ENCODE data around the gene TEAD1. TPM values are rescaled to one million over a fixed set of nuclear protein-coding genes. Genes with fewer than 3 reads are reported as not detected.

TEAD1 gene
- total RNA-seq, 1 donor = 176 TPM

- peak; percentile 45 for DNase-seq (ENCODE audit: insufficient read length, low spot score, missing footprints)
- Histone ChIP-seq H3K4me2 (ENCODE audit: insufficient read depth, low read length) (no peak overlapping the region), H3K36me3 (ENCODE audit: insufficient read depth, low read length) (no peaks in the 10 kb centered on the region), H3K9me3 (ENCODE audit: low read depth, low read length) (no peaks in the 10 kb centered on the region), H3K4me3 (ENCODE audit: insufficient read depth, low read length) (no peak overlapping the region), H4K20me1 (ENCODE audit: insufficient read depth, low read length) (peaks cover 81% of the 10 kb centered on the region), H3K4me1 (ENCODE audit: insufficient read depth, low read length) (peaks cover 59% of the 10 kb centered on the region), H2AFZ (ENCODE audit: low read length) (no peak overlapping the region), H3K27ac (ENCODE audit: low read depth, low read length) (peak overlapping the region; percentile 88), H3K79me2 (ENCODE audit: insufficient read depth, low read length) (peaks cover 100% of the 10 kb centered on the region), H3K27me3 (ENCODE audit: insufficient read depth, low read length) (no peaks in the 10 kb centered on the region)
- no peak for TF ChIP-seq CTCF (IDR thresholded peaks at IDR 0.05; ENCODE audit: extremely low read depth, low read depth, low read length)
These were observed 51.9 kb downstream of the TEAD1 start for GRCh38 chr11:12725863-12726682.

GRCh38 chr11:12727563-12728211 lies 53.5 kb downstream of the TEAD1 start:
- peak; percentile 79 for DNase-seq (ENCODE audit: insufficient read length, low spot score, missing footprints)
- Histone ChIP-seq H3K9me3 (ENCODE audit: low read depth, low read length) (no peaks in the 10 kb centered on the region), H3K4me2 (ENCODE audit: insufficient read depth, low read length) (peak overlapping the region; percentile 51), H3K4me1 (ENCODE audit: insufficient read depth, low read length) (peaks cover 69% of the 10 kb centered on the region), H3K79me2 (ENCODE audit: insufficient read depth, low read length) (peaks cover 98% of the 10 kb centered on the region), H3K4me3 (ENCODE audit: insufficient read depth, low read length) (no peak overlapping the region), H3K27me3 (ENCODE audit: insufficient read depth, low read length) (no peaks in the 10 kb centered on the region), H3K27ac (ENCODE audit: low read depth, low read length) (peak overlapping the region; percentile 88), H4K20me1 (ENCODE audit: insufficient read depth, low read length) (peaks cover 78% of the 10 kb centered on the region), H3K36me3 (ENCODE audit: insufficient read depth, low read length) (no peaks in the 10 kb centered on the region), H2AFZ (ENCODE audit: low read length) (no peak overlapping the region)
- TF ChIP-seq CTCF (IDR thresholded peaks at IDR 0.05; ENCODE audit: extremely low read depth, low read depth, low read length) = no peak

DNA sequence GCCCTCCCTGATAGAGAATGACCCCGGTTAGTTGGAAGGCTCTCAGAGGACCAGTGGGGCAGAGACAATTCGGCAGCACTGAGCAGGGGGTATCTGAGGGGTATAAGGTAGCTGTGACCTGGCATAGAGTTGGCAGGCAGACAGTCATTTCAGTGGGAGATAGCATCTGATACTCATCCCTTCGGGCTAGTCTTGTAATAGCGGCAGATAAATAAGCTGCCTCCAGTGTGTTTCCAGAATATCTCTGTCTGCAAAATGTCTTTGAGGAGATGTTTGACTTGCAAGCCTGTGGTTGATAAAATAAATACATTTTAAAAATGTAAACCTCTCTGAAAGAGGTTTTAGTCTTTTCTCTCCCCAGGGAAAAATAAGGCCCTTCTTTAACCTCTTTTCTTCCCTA lies 54.2 kb downstream of the TEAD1 start:
- Histone ChIP-seq H3K4me2 (ENCODE audit: insufficient read depth, low read length) (peak overlapping the region; percentile 51), H3K36me3 (ENCODE audit: insufficient read depth, low read length) (no peaks in the 10 kb centered on the region), H3K4me1 (ENCODE audit: insufficient read depth, low read length) (peaks cover 62% of the 10 kb centered on the region), H3K79me2 (ENCODE audit: insufficient read depth, low read length) (peaks cover 98% of the 10 kb centered on the region), H3K4me3 (ENCODE audit: insufficient read depth, low read length) (no peak overlapping the region), H3K27ac (ENCODE audit: low read depth, low read length) (peak overlapping the region; percentile 88), H4K20me1 (ENCODE audit: insufficient read depth, low read length) (peaks cover 78% of the 10 kb centered on the region), H2AFZ (ENCODE audit: low read length) (no peak overlapping the region), H3K27me3 (ENCODE audit: insufficient read depth, low read length) (no peaks in the 10 kb centered on the region), H3K9me3 (ENCODE audit: low read depth, low read length) (no peaks in the 10 kb centered on the region)
- peak; percentile 69 for DNase-seq (ENCODE audit: insufficient read length, low spot score, missing footprints)
- no peak for TF ChIP-seq CTCF (IDR thresholded peaks at IDR 0.05; ENCODE audit: extremely low read depth, low read depth, low read length)

DNA sequence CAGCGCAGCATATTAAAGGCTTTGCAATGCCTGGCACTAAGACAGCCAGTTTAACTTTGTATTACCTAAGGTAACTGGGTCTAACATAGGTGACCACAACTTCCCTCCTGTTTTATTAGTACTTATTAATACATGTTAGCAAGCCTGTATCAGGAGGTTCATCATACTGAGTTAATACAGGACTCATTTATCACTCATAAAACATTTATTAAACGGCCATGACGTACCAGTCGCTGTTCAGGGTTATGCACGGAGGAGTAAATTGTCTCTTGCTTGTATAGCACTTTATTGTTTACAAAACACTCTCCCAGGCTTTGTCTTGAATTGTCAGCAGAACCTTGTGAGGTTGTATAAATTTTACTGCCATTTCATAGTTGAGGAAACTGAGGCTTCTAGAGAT lies 55.7 kb downstream of the TEAD1 start:
- Histone ChIP-seq H3K4me3 (ENCODE audit: insufficient read depth, low read length) (no peak overlapping the region), H3K4me2 (ENCODE audit: insufficient read depth, low read length) (no peak overlapping the region), H4K20me1 (ENCODE audit: insufficient read depth, low read length) (peaks cover 76% of the 10 kb centered on the region), H3K36me3 (ENCODE audit: insufficient read depth, low read length) (no peaks in the 10 kb centered on the region), H2AFZ (ENCODE audit: low read length) (no peak overlapping the region), H3K79me2 (ENCODE audit: insufficient read depth, low read length) (peaks cover 97% of the 10 kb centered on the region), H3K4me1 (ENCODE audit: insufficient read depth, low read length) (peaks cover 47% of the 10 kb centered on the region), H3K9me3 (ENCODE audit: low read depth, low read length) (no peaks in the 10 kb centered on the region), H3K27me3 (ENCODE audit: insufficient read depth, low read length) (no peaks in the 10 kb centered on the region), H3K27ac (ENCODE audit: low read depth, low read length) (no peak overlapping the region)
- no peak for DNase-seq (ENCODE audit: insufficient read length, low spot score, missing footprints)
- no peak for TF ChIP-seq CTCF (IDR thresholded peaks at IDR 0.05; ENCODE audit: extremely low read depth, low read depth, low read length)
